ENCODE results near the gene AMDHD1.

DNA sequence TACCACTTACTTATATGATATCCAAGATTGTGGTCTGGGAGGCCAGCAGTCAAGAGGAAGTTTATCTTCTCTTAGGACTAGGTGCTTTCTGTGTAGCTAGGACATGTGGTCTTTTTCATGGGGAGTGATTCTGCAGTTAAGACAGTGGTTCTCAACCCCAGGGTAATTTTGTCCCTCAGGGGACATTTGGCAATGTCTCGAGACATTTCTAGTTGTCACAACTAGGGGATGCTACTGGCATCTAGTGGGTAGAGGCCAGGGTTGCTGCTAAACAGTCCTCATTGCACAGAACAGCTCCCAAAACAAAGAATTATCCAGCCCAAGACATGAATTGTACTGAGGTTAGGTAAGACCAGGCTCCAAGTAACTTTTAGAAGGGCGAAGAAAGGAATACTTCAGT, 20.0 kb downstream of the AMDHD1 start:
- TF ChIP-seq POLR2A (IDR thresholded peaks at IDR 0.05; ENCODE audit: low read length) (no peak), GATA1 (IDR thresholded peaks at IDR 0.05; ENCODE audit: low read depth, low read length) (no peak)

All from erythroblast (primary cell).